MM.1S (cell line): ENCODE results near the gene POLR2C.
"Not testable (repeated sequence)": the region's sequence is repeated elsewhere in the genome, so short reads cannot be mapped to it uniquely, and the experiment has no call there.

Source experiments
- CTCF ChIP-seq: fragments of 300-600 bp; sonication (generic); IDR thresholded peaks from 2 replicates; pipeline ENCODE4 v1.5.1; 2016; ENCODE audit warnings: antibody characterized with exemption, low read length, mixed read lengths
- EZH2phosphoT487 ChIP-seq: fragments of 300-600 bp; sonication (generic); IDR thresholded peaks from 2 replicates; pipeline ENCODE4 v1.6.1; 2018; ENCODE audit warnings: antibody characterized with exemption, low read length

GRCh38 chr16:57499941-57500340 lies 37.5 kb downstream of the POLR2C start:
- not testable (repeated sequence) for TF ChIP-seq CTCF, EZH2phosphoT487
